ENCODE data around the gene CALD1. TPM values are rescaled to one million over a fixed set of nuclear protein-coding genes. Genes with fewer than 3 reads are reported as not detected.

The CALD1 gene
- total RNA-seq, 1 experiment from 2014 or later: 107 TPM

GRCh38 chr7:134780166-134780828 is 863 bp downstream of the CALD1 start:
- Histone ChIP-seq H3K27ac (ENCODE audit: insufficient read length, low read depth, low read length) (peak overlapping the region; percentile 92), H4K8ac (replicated peaks; ENCODE audit: insufficient read length, low read depth, low read length) (no peak overlapping the region), H3K14ac (ENCODE audit: insufficient read depth, low read length) (peak overlapping the region; percentile 6; the same call in 1 of the 2 replicates), H3K4ac (ENCODE audit: low read depth, low read length) (no peak overlapping the region), H2BK120ac (ENCODE audit: low read depth, low read length, poor library complexity, severe bottlenecking) (no peak overlapping the region), H3K4me2 (ENCODE audit: insufficient read depth, insufficient read length, low read length) (peak overlapping the region; percentile 75), H3K23ac (ENCODE audit: insufficient read length, low read depth, low read length) (no peak overlapping the region), H2BK5ac (ENCODE audit: insufficient read length, low read length) (no peak overlapping the region), H2AK5ac (ENCODE audit: insufficient read length, low read length) (no peak overlapping the region), H3T11ph (ENCODE audit: low read length) (no peak overlapping the region), H3K79me1 (ENCODE audit: insufficient read depth, low read depth, low read length, poor library complexity, severe bottlenecking) (peaks cover 4% of the 10 kb centered on the region), H2BK12ac (ENCODE audit: insufficient read length, low read depth, low read length) (no peak overlapping the region), H3K4me1 (ENCODE audit: insufficient read depth, low read length) (peaks cover 5% of the 10 kb centered on the region), H3K56ac (ENCODE audit: insufficient read length, low read depth, low read length) (no peak overlapping the region), H2BK15ac (ENCODE audit: low read depth, low read length) (no peak overlapping the region), H4K91ac (ENCODE audit: insufficient read length, low read depth, low read length) (no peak overlapping the region), H4K20me1 (ENCODE audit: control insufficient read depth, insufficient read depth, insufficient read length) (no peaks in the 10 kb centered on the region), H3K27me3 (ENCODE audit: insufficient read depth, low read length) (no peaks in the 10 kb centered on the region), H3K23me2 (ENCODE audit: insufficient read length, low read depth, low read length, poor library complexity, severe bottlenecking) (peaks cover 3% of the 10 kb centered on the region), H4K5ac (ENCODE audit: insufficient read length, low read depth, low read length) (no peak overlapping the region), H2BK20ac (ENCODE audit: low read depth, low read length, poor library complexity, severe bottlenecking) (no peak overlapping the region), H2AFZ (ENCODE audit: low read length) (no peak overlapping the region), H3K9me3 (ENCODE audit: control insufficient read depth, low read depth, low read length) (no peaks in the 10 kb centered on the region), H3K79me2 (ENCODE audit: insufficient read depth, low read length) (peaks cover 40% of the 10 kb centered on the region; the same call in 1 of the 2 replicates), H3K18ac (ENCODE audit: insufficient read length, low read depth, low read length) (peak overlapping the region; percentile 53), H3K9ac (ENCODE audit: extremely low read depth, insufficient read length, low read length) (peak overlapping the region; percentile 68)
- Mint-ChIP-seq H3K4me3 (peak overlapping the region; percentile 74 to 88), H3K36me3 (ENCODE audit: insufficient read depth in 1 of 3, low read depth in 3 of 3) (peaks cover 0 to 6% (median 3%) of the 10 kb centered on the region in 3 experiments; a peak in 1 of 7 replicates), H3K9me3 (no peaks in the 10 kb centered on the region), H3K27ac (peak overlapping the region in 2 of 3 experiments; percentile 7 to 94; a peak in 4 of 7 replicates), H3K4me1 (peaks cover 46 to 48% of the 10 kb centered on the region in 2 experiments), H3K27me3 (ENCODE audit: low read depth) (no peaks in the 10 kb centered on the region)
- WGBS (ENCODE audit: extremely low coverage, insufficient read length, low lambda C conversion rate): no CpG with 5 or more reads among the region's 5 CpGs
- TF ChIP-seq CTCF (conservative IDR thresholded peaks at IDR 0.05): no peak
- no peak for DNase-seq

Data from H9 (cell line).